ENCODE results near the gene KIF11.
A peak's percentile ranks its signal among the peaks of the same experiment; 100 is the strongest.

The KIF11 gene

GRCh38 chr10:92695679-92696605 is 103.0 kb downstream of the KIF11 start:
- H3K18ac ChIP-seq (ENCODE audit: low read depth in 1 of 2, low read length in 2 of 2): peak overlapping the region; percentile 97
- H3K36me3 ChIP-seq (ENCODE audit: control insufficient read depth in 1 of 2, insufficient read depth in 2 of 2, low read depth in 1 of 2, low read length in 2 of 2): no peaks in the 10 kb centered on the region
- H4K91ac ChIP-seq (ENCODE audit: low read length): peak overlapping the region; percentile 95
- H2BK5ac ChIP-seq (ENCODE audit: low read depth, low read length, poor library complexity, severe bottlenecking): no peak overlapping the region
- 10% methylated on average over 53 of the region's 61 CpGs for WGBS
- H3K4me2 ChIP-seq (ENCODE audit: low read length, poor library complexity, severe bottlenecking): peak overlapping the region; percentile 90
- H2BK120ac ChIP-seq (ENCODE audit: low read depth, low read length): peak overlapping the region; percentile 97
- H2BK15ac ChIP-seq (ENCODE audit: low read depth, poor library complexity, severe bottlenecking): peak overlapping the region; percentile 67
- H3K27ac ChIP-seq (ENCODE audit: low read length, poor library complexity, severe bottlenecking): no peak overlapping the region
- peak overlapping the region; percentile 57 for H3K4me3 ChIP-seq (ENCODE audit: insufficient read depth in 1 of 2, low read depth in 1 of 2, low read length in 2 of 2)
- H3K4me1 ChIP-seq (ENCODE audit: control insufficient read depth, insufficient read depth, low read depth, low read length): peaks cover 15% of the 10 kb centered on the region
- no peaks in the 10 kb centered on the region for H3K79me1 ChIP-seq (replicated peaks; ENCODE audit: low read length, poor library complexity, severe bottlenecking)
- H2AFZ ChIP-seq (ENCODE audit: low read depth, low read length): peak overlapping the region; percentile 76
- peak overlapping the region; percentile 97 for H4K8ac ChIP-seq (ENCODE audit: low read length)
- peak overlapping the region; percentile 38 to 99 for H3K14ac ChIP-seq (ENCODE audit: low read length in 2 of 2)
- no peak overlapping the region for H2AK5ac ChIP-seq (ENCODE audit: low read length, severe bottlenecking)
- peak overlapping the region; percentile 96 to 97 for H3K23ac ChIP-seq (ENCODE audit: low read length in 2 of 2)
- H2BK12ac ChIP-seq (ENCODE audit: low read length in 2 of 2): peak overlapping the region; percentile 88 to 98
- peaks cover 15 to 56% of the 10 kb centered on the region in 2 experiments for H3K27me3 ChIP-seq (ENCODE audit: control insufficient read depth in 1 of 2, insufficient read depth in 1 of 2, low read length in 2 of 2)
- peak overlapping the region; percentile 64 for H3K9ac ChIP-seq (ENCODE audit: low read length)
- no peaks in the 10 kb centered on the region for H3K9me3 ChIP-seq (ENCODE audit: control insufficient read depth, low read length)
- peak overlapping the region; percentile 86 to 93 for H3K4ac ChIP-seq (ENCODE audit: low read depth in 1 of 2, low read length in 2 of 2)
- DNase-seq: peak; percentile 85

GRCh38 chr10:92696606-92697383 is 103.9 kb downstream of the KIF11 start:
- Histone ChIP-seq H2BK12ac (ENCODE audit: low read length in 2 of 2) (peak overlapping the region; percentile 88 to 98), H3K36me3 (ENCODE audit: control insufficient read depth in 1 of 2, insufficient read depth in 2 of 2, low read depth in 1 of 2, low read length in 2 of 2) (no peaks in the 10 kb centered on the region), H3K4me1 (ENCODE audit: control insufficient read depth, insufficient read depth, low read depth, low read length) (peaks cover 15% of the 10 kb centered on the region), H3K27me3 (ENCODE audit: control insufficient read depth in 1 of 2, insufficient read depth in 1 of 2, low read length in 2 of 2) (peaks cover 6 to 50% of the 10 kb centered on the region in 2 experiments), H3K18ac (ENCODE audit: low read depth in 1 of 2, low read length in 2 of 2) (peak overlapping the region; percentile 72 to 97), H3K4ac (ENCODE audit: low read depth in 1 of 2, low read length in 2 of 2) (peak overlapping the region in 1 of 2 experiments; percentile 86), H4K8ac (ENCODE audit: low read length) (peak overlapping the region; percentile 91), H3K79me1 (replicated peaks; ENCODE audit: low read length, poor library complexity, severe bottlenecking) (no peaks in the 10 kb centered on the region), H3K4me3 (ENCODE audit: insufficient read depth in 1 of 2, low read depth in 1 of 2, low read length in 2 of 2) (no peak overlapping the region), H2BK15ac (ENCODE audit: low read depth, poor library complexity, severe bottlenecking) (no peak overlapping the region), H3K9ac (ENCODE audit: low read length) (no peak overlapping the region), H3K4me2 (ENCODE audit: low read length, poor library complexity, severe bottlenecking) (no peak overlapping the region), H3K23ac (ENCODE audit: low read length in 2 of 2) (no peak overlapping the region), H2BK5ac (ENCODE audit: low read depth, low read length, poor library complexity, severe bottlenecking) (no peak overlapping the region), H2AFZ (ENCODE audit: low read depth, low read length) (peak overlapping the region; percentile 76), H3K27ac (ENCODE audit: low read length, poor library complexity, severe bottlenecking) (no peak overlapping the region), H2AK5ac (ENCODE audit: low read length, severe bottlenecking) (peak overlapping the region; percentile 2), H3K14ac (ENCODE audit: low read length in 2 of 2) (peak overlapping the region in 1 of 2 experiments; percentile 99), H2BK120ac (ENCODE audit: low read depth, low read length) (no peak overlapping the region), H3K9me3 (ENCODE audit: control insufficient read depth, low read length) (no peaks in the 10 kb centered on the region), H4K91ac (ENCODE audit: low read length) (no peak overlapping the region)
- WGBS: 77% methylated on average over 6 of the region's 7 CpGs
- peak; percentile 35 for DNase-seq

- Histone ChIP-seq H2BK12ac (ENCODE audit: low read length in 2 of 2) (no peak overlapping the region), H3K14ac (ENCODE audit: low read length in 2 of 2) (no peak overlapping the region), H4K8ac (ENCODE audit: low read length) (no peak overlapping the region), H2BK120ac (ENCODE audit: low read depth, low read length) (no peak overlapping the region), H2BK15ac (ENCODE audit: low read depth, poor library complexity, severe bottlenecking) (no peak overlapping the region), H2AK5ac (ENCODE audit: low read length, severe bottlenecking) (no peak overlapping the region), H3K4me3 (ENCODE audit: insufficient read depth in 1 of 2, low read depth in 1 of 2, low read length in 2 of 2) (no peak overlapping the region), H3K79me1 (replicated peaks; ENCODE audit: low read length, poor library complexity, severe bottlenecking) (no peaks in the 10 kb centered on the region), H3K4me1 (ENCODE audit: control insufficient read depth, insufficient read depth, low read depth, low read length) (peaks cover 16% of the 10 kb centered on the region), H3K27me3 (ENCODE audit: control insufficient read depth in 1 of 2, insufficient read depth in 1 of 2, low read length in 2 of 2) (peaks cover 0 to 39% of the 10 kb centered on the region in 2 experiments), H2BK5ac (ENCODE audit: low read depth, low read length, poor library complexity, severe bottlenecking) (no peak overlapping the region), H3K9me3 (ENCODE audit: control insufficient read depth, low read length) (no peaks in the 10 kb centered on the region), H4K91ac (ENCODE audit: low read length) (no peak overlapping the region), H3K36me3 (ENCODE audit: control insufficient read depth in 1 of 2, insufficient read depth in 2 of 2, low read depth in 1 of 2, low read length in 2 of 2) (no peaks in the 10 kb centered on the region), H3K27ac (ENCODE audit: low read length, poor library complexity, severe bottlenecking) (no peak overlapping the region), H3K23ac (ENCODE audit: low read length in 2 of 2) (no peak overlapping the region), H2AFZ (ENCODE audit: low read depth, low read length) (no peak overlapping the region), H3K4me2 (ENCODE audit: low read length, poor library complexity, severe bottlenecking) (no peak overlapping the region), H3K4ac (ENCODE audit: low read depth in 1 of 2, low read length in 2 of 2) (no peak overlapping the region), H3K18ac (ENCODE audit: low read depth in 1 of 2, low read length in 2 of 2) (no peak overlapping the region), H3K9ac (ENCODE audit: low read length) (no peak overlapping the region)
- WGBS: 89% methylated on average over 4 of the region's 7 CpGs
- DNase-seq: peak; percentile 17
Observed at GRCh38 chr10:92697663-92698511, 105.0 kb downstream of the KIF11 start.
